ENCODE data around the gene NISCH. TPM values are rescaled to one million over a fixed set of nuclear protein-coding genes. Genes with fewer than 3 reads are reported as not detected.

NISCH gene
- polyA plus RNA-seq, 1 experiment: 71.0 TPM

DNA sequence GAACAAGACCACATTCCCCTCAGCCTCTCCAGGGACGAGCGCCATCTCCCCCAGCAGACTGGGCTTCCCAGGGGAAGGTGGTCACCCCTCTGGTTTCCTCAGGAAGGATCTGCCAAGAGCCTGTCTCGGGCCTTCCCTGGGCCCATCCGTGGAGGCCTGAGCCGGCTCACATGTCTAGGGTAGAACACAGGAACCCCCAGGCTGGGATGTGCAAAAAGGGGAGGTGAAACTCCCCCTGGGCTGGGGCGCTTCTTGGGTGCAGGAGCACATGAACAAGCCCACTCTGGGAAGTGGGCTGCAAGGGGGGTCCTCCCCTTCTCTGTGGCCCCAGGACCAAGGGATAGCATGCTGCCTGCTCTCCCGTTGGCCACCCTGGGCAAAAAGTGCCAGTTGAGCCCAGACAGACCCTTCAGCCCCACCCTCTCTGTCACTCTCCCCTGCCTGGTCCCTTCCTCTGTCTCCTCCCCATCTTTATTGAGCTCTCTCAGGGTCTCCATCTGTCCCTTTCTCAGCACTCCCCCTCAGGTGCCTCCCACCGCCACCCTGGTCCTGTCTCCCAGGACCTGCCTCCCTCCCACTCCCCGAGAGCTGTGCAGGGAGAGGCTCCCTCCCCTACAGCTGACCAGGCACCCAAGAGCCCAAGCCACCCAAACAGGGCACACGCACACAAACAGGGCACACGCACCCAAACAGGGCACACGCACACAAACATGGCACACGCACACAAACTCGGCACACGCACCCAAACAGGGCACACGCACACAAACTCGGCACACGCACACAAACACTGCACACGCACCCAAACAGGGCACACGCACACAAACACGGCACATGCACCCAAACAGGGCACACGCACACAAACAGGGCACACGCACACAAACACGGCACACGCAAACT lies 11.4 kb upstream of the NISCH start:
- H3K4me3 ChIP-seq (ENCODE audit: low read depth, low read length): no peak overlapping the region
- no peaks in the 10 kb centered on the region for H3K9me3 ChIP-seq (ENCODE audit: control insufficient read depth, insufficient read depth, low read length)
- H3K27me3 ChIP-seq (ENCODE audit: control insufficient read depth, insufficient read depth, low read length): peaks cover under 1% of the 10 kb centered on the region
- CTCF ChIA-PET: interaction anchor here (11.7 kb wide), 1 partner anchor 15 kb away, joined by 359 read pairs; no protein-coding TSS in a partner anchor
- DNase-seq (ENCODE audit: low read depth, low spot score): no peak
- TF ChIP-seq, protein P1, sequence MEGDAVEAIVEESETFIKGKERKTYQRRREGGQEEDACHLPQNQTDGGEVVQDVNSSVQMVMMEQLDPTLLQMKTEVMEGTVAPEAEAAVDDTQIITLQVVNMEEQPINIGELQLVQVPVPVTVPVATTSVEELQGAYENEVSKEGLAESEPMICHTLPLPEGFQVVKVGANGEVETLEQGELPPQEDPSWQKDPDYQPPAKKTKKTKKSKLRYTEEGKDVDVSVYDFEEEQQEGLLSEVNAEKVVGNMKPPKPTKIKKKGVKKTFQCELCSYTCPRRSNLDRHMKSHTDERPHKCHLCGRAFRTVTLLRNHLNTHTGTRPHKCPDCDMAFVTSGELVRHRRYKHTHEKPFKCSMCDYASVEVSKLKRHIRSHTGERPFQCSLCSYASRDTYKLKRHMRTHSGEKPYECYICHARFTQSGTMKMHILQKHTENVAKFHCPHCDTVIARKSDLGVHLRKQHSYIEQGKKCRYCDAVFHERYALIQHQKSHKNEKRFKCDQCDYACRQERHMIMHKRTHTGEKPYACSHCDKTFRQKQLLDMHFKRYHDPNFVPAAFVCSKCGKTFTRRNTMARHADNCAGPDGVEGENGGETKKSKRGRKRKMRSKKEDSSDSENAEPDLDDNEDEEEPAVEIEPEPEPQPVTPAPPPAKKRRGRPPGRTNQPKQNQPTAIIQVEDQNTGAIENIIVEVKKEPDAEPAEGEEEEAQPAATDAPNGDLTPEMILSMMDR (IDR thresholded peaks at IDR 0.05; ENCODE audit: low read depth, low read length): no peak
- H3K27ac ChIP-seq (ENCODE audit: low read depth, low read length): no peak overlapping the region
- POLR2A ChIA-PET: no interaction called here

DNA sequence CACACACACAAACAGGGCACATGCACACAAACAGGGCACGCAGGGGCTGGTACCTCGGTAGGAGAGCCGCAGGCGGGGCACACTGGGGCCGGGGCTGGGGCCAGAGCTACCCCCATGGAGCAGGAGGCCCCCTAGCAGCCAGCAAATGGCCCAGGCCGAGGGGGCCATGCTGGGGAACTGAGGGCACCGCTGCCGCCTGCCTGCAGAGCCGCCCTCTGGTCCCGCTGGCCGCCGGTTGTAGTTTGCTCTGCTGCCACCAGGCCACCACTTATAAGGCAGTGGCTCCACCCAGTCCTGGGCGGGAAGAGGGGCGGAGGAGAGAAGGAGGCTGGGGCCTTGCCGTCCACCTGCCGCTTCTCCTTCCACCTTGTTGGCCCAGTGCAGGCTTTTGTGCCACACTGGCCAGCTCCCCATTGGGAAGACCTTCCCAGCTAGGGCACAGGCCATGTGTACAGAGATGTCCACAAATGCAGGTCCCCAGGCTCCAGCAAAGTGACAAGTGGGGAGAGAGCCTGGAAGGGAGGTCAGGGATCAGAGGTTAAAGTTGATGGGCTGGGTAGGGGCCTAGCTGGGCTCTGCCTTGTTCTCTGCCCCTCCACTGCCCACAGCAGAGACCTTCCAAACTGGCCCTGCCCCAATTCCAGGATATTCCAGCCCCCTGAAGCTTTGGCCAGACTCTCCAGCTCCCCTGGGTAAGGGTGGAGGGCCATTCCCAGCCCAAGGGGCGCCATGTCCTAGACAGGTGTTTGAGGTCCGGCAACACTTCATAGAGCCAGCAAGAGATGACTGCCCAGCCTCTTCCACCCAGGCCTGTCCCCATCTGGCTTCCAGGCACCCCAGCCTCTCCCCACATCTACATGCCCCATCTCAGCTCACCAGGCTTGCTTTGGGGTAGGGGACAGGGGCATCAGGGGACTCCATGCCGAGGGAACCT lies 10.3 kb upstream of the NISCH start, which contains the start of gene SEMA3G:
SEMA3G (minus strand) TSS at position 244 of the 934 bp plus-strand sequence; CDS start at position 168, 76 bp downstream.
- no peaks in the 10 kb centered on the region for H3K9me3 ChIP-seq (ENCODE audit: control insufficient read depth, insufficient read depth, low read length)
- H3K4me3 ChIP-seq (ENCODE audit: low read depth, low read length): no peak within 1 kb of the TSS
- H3K27me3 ChIP-seq (ENCODE audit: control insufficient read depth, insufficient read depth, low read length): no peaks in the 10 kb centered on the region
- CTCF ChIA-PET: interaction anchor here (0.9 to 11.7 kb wide), 4 partner anchors 16 to 224 kb away, joined by 3 to 359 read pairs (median 6); no protein-coding TSS in a partner anchor
- TF ChIP-seq, protein P1 (IDR thresholded peaks at IDR 0.05; ENCODE audit: low read depth, low read length): peak; percentile 51
- DNase-seq (ENCODE audit: low read depth, low spot score): no peak
- no peak within 1 kb of the TSS for H3K27ac ChIP-seq (ENCODE audit: low read depth, low read length)
- POLR2A ChIA-PET: no interaction called here

DNA sequence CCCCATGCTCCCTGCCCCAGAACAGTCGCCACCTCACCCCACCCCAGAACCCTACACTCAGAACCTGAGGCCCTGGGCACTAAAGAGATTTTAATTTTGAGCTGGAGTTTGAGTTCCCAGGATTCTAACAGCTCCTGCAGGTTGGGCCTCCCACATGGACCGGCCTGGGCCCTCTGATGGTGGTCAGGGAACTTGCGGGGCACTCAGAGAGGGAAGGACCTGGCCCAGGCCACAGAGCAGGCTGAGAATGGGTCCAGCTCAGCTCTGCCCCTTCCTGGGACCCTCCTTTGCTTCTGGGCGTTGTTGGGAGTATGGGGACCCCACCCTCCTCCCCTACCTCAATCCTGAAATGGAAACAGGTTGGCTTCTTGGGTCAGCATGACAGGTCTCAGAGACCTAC lies 9.4 kb upstream of the NISCH start:
- TF ChIP-seq, protein P1 (IDR thresholded peaks at IDR 0.05; ENCODE audit: low read depth, low read length): no peak
- CTCF ChIA-PET: interaction anchor here (0.7 to 11.7 kb wide), 8 partner anchors 11 to 225 kb away, joined by 3 to 359 read pairs (median 6); no protein-coding TSS in a partner anchor
- Histone ChIP-seq H3K9me3 (ENCODE audit: control insufficient read depth, insufficient read depth, low read length) (no peaks in the 10 kb centered on the region), H3K27ac (ENCODE audit: low read depth, low read length) (no peak overlapping the region), H3K4me3 (ENCODE audit: low read depth, low read length) (no peak overlapping the region), H3K27me3 (ENCODE audit: control insufficient read depth, insufficient read depth, low read length) (no peaks in the 10 kb centered on the region)
- DNase-seq (ENCODE audit: low read depth, low spot score): no peak
- POLR2A ChIA-PET: interaction anchor here (0.5 kb wide), 1 partner anchor 30 kb away, joined by 4 read pairs; no protein-coding TSS in a partner anchor

DNA sequence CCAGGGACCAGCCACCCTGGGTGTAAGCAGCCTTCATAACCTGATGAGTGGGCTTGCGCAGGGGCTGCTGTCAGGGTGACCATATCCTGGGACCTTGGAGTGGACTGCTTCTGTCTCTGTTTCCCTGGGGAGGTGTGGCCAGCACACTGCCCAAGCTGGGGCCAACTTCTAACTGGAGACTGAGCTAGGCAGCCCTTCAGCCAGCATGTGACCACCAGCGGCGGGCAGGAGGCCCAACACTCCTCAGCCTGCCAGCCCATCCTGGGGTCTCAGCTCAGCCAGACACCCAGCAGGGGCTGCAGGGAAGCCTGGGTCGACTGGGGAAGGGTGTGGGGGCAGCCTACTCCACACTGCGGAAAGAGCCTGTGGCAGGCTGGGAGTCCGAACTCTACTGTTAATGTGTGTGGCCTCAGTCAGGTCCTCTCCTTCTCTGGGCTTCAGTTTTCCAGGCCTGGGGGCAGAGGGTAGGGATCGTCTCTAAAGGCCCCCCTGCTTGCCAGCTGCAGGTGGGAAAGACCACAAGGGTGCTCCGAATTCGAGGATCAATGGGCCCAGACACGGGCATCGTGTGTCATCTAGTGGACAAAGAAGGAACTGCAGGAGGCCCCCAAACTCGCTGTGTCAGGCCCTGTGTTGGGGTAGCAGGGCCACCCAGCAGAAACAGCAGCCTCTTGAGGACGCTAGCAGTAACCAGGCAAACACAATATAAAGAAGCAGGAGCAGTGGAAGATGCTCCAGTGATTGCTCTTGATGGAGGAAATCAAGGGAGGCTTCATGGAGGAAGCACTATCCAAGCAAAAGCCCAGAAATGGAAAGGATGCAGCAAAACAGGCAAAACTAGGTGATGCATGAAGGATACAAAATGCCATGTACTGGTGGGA lies 8.5 kb upstream of the NISCH start:
- H3K4me3 ChIP-seq (ENCODE audit: low read depth, low read length): no peak overlapping the region
- no peak for DNase-seq (ENCODE audit: low read depth, low spot score)
- H3K27ac ChIP-seq (ENCODE audit: low read depth, low read length): no peak overlapping the region
- H3K27me3 ChIP-seq (ENCODE audit: control insufficient read depth, insufficient read depth, low read length): no peaks in the 10 kb centered on the region
- CTCF ChIA-PET: interaction anchor here (0.8 to 11.7 kb wide), 11 partner anchors 8 to 226 kb away, joined by 3 to 359 read pairs (median 5); no protein-coding TSS in a partner anchor
- TF ChIP-seq, protein P1 (IDR thresholded peaks at IDR 0.05; ENCODE audit: low read depth, low read length): peak; percentile 100
- POLR2A ChIA-PET: no interaction called here
- no peaks in the 10 kb centered on the region for H3K9me3 ChIP-seq (ENCODE audit: control insufficient read depth, insufficient read depth, low read length)
